ENCODE results near the gene ACTN2.

ACTN2 gene

DNA sequence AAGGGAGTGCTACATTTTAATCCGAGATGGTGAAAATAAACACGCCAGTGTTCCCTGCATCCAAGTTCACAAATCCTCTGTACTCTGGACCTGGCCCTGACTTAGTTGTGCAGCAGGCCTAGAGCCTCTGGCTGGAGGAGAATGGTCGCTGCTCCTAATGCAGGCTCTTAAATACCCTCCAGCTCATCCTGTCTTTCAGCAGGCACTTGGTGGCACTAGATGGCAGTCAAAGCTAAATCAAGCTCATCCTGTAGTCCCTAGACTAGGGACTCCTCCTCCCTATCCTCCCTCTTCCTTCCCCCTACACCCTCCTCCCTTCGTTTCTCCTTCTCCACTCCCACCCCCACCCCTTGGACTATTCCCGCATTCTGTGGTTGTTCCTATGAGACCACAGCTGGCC lies 67.2 kb downstream of the ACTN2 start:
- no peak for DNase-seq
- no peak overlapping the region for H3K27ac Mint-ChIP-seq
- no peaks in the 10 kb centered on the region for H3K36me3 Mint-ChIP-seq (ENCODE audit: low read depth)

DNA sequence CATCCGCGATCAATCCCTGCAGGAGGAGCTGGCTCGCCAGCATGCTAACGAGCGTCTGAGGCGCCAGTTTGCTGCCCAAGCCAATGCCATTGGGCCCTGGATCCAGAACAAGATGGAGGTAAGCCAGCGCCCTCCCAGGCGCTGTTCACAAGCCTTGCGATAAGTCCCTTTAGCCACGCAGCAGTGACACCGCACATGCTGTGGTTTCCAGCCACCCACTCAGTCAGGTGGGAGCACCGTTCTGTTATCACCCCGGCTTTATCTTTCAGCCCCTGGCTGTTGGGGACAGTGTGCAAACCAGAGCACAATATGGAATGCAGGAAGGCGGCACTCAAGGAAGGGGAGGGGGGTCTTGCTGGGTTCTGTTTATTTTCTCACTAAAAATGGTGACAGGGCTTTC lies 67.7 kb downstream of the ACTN2 start:
- Mint-ChIP-seq H3K27me3 (ENCODE audit: low read depth, poor library complexity) (no peaks in the 10 kb centered on the region), H3K27ac (no peak overlapping the region), H3K4me1 (no peaks in the 10 kb centered on the region), H3K4me3 (no peak overlapping the region), H3K36me3 (ENCODE audit: low read depth) (no peaks in the 10 kb centered on the region), H3K9me3 (no peaks in the 10 kb centered on the region)
- no peak for DNase-seq
- TF ChIP-seq, protein P1, sequence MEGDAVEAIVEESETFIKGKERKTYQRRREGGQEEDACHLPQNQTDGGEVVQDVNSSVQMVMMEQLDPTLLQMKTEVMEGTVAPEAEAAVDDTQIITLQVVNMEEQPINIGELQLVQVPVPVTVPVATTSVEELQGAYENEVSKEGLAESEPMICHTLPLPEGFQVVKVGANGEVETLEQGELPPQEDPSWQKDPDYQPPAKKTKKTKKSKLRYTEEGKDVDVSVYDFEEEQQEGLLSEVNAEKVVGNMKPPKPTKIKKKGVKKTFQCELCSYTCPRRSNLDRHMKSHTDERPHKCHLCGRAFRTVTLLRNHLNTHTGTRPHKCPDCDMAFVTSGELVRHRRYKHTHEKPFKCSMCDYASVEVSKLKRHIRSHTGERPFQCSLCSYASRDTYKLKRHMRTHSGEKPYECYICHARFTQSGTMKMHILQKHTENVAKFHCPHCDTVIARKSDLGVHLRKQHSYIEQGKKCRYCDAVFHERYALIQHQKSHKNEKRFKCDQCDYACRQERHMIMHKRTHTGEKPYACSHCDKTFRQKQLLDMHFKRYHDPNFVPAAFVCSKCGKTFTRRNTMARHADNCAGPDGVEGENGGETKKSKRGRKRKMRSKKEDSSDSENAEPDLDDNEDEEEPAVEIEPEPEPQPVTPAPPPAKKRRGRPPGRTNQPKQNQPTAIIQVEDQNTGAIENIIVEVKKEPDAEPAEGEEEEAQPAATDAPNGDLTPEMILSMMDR (IDR thresholded peaks at IDR 0.05), result no peak

More for the DNA sequence above, 67.2 kb downstream of the ACTN2 start:
- H3K9me3 Mint-ChIP-seq, result no peaks in the 10 kb centered on the region
- TF ChIP-seq, protein P1 (IDR thresholded peaks at IDR 0.05), result peak; percentile 23
- no peak overlapping the region for H3K4me3 Mint-ChIP-seq
- H3K27me3 Mint-ChIP-seq (ENCODE audit: low read depth, poor library complexity), result no peaks in the 10 kb centered on the region
- H3K4me1 Mint-ChIP-seq, result no peaks in the 10 kb centered on the region

DNA sequence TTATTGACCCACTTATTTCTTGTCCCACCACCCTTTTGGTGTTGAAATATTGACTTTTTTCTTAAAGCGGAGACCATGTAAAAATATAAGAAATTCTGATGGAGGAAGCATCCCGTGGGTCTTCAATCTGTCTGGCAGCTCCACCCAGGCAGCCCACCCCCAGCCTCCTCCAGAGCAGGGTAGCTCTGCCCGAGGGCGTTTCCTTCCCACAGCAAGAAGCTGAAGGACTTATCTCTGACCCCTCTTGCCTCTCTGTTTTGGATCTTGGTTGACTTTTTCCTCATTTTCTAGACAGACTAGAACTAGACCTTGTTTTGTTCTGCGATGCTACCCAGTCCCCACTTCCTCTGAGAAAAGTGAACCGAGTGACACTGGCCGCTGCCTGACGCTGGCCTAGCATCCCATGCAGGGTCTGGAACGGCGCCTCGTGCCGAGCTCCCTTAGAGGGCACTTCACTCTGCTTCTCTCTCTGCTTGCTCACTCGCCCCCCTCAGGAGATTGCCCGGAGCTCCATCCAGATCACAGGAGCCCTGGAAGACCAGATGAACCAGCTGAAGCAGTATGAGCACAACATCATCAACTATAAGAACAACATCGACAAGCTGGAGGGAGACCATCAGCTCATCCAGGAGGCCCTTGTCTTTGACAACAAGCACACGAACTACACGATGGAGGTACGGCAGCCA lies 68.4 kb downstream of the ACTN2 start:
- Mint-ChIP-seq H3K9me3 (no peaks in the 10 kb centered on the region), H3K4me3 (no peak overlapping the region), H3K27me3 (ENCODE audit: low read depth, poor library complexity) (no peaks in the 10 kb centered on the region), H3K4me1 (no peaks in the 10 kb centered on the region), H3K36me3 (ENCODE audit: low read depth) (no peaks in the 10 kb centered on the region), H3K27ac (no peak overlapping the region)
- TF ChIP-seq, protein P1 (IDR thresholded peaks at IDR 0.05), result no peak
- DNase-seq, result no peak

DNA sequence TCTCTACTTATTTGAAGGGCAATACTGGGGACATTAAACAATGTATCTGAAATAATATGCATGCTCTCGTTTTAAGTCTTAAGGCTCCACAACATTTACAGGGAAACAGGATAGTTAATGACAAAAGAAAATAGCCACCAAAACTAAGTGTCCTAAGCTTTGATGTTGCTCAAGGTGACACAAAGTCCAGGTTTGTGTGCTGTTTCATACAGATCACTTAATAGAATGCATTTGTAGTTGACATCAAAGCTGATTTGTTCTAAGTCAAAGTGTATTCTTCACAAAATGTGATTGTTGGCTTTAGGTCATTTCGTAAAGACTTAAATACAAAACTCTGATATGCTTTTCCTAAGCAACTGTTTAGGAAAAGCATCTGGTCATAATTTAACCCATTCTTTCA lies 71.3 kb downstream of the ACTN2 start:
- no peaks in the 10 kb centered on the region for H3K9me3 Mint-ChIP-seq
- H3K27me3 Mint-ChIP-seq (ENCODE audit: low read depth, poor library complexity), result peaks cover 2% of the 10 kb centered on the region
- no peak for DNase-seq
- peaks cover 23% of the 10 kb centered on the region for H3K4me1 Mint-ChIP-seq
- H3K27ac Mint-ChIP-seq, result no peak overlapping the region
- no peaks in the 10 kb centered on the region for H3K36me3 Mint-ChIP-seq (ENCODE audit: low read depth)
- H3K4me3 Mint-ChIP-seq, result no peak overlapping the region
- TF ChIP-seq, protein P1 (IDR thresholded peaks at IDR 0.05), result no peak

DNA sequence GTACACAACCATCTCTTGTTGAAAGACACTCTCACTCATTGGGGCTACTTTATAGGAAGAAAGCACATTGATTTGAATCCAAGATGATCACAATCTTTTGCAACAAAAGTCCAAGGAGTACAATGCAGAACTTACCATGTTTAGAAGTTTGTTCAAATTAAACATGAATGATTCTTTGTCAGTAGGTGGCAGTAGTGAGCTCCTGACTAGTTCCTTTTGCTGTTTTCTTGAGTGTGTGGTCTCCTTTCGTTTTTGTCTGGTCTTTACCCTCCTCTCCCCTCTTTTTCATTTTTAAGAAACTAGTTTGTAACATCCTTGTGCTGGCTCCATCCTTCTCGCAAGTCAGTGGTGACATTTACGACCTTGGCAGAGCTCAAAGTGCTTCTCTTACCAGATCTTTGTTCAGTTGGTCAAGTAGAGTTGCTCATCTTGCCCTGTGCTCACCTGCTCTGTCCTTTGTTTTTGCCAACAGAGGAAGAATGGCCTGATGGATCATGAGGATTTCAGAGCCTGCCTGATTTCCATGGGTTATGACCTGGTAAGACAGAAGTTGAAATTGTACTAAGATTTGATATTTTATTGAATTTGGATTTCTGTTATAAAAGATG lies 73.1 kb downstream of the ACTN2 start:
- Mint-ChIP-seq H3K9me3 (no peaks in the 10 kb centered on the region), H3K36me3 (ENCODE audit: low read depth) (no peaks in the 10 kb centered on the region), H3K27ac (no peak overlapping the region), H3K27me3 (ENCODE audit: low read depth, poor library complexity) (peaks cover 2% of the 10 kb centered on the region), H3K4me1 (peaks cover 39% of the 10 kb centered on the region), H3K4me3 (no peak overlapping the region)
- DNase-seq, result peak; percentile 19
- TF ChIP-seq, protein P1 (IDR thresholded peaks at IDR 0.05), result peak; percentile 74

DNA sequence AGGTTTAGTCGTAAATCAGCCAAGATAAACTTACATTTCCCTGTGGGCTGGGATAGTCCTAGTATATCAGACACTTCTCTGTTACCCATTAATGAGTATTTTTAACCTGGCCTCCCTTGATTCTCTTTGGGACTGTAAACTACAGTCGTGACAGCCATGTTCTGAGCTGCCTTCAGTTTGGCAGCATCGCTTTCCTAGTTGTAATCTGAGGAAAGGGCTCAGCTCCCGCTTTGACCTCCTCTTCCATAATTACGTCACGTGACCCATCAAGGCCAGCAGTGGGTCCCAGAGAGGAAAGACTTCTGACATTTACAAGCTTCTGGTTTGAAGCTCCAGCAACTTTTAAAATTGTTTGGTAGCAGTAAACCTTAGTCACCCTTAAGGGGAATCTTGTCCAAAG lies 74.2 kb downstream of the ACTN2 start:
- TF ChIP-seq, protein P1 (IDR thresholded peaks at IDR 0.05), result no peak
- peak overlapping the region; percentile 85 for H3K27ac Mint-ChIP-seq
- H3K27me3 Mint-ChIP-seq (ENCODE audit: low read depth, poor library complexity), result peaks cover 2% of the 10 kb centered on the region
- no peaks in the 10 kb centered on the region for H3K9me3 Mint-ChIP-seq
- DNase-seq, result peak; percentile 23
- no peak overlapping the region for H3K4me3 Mint-ChIP-seq
- H3K4me1 Mint-ChIP-seq, result peaks cover 39% of the 10 kb centered on the region
- no peaks in the 10 kb centered on the region for H3K36me3 Mint-ChIP-seq (ENCODE audit: low read depth)

All from nephron progenitor cell (in vitro differentiated cells).